ENCODE results near the gene ARHGAP26.

ARHGAP26 gene

GRCh38 chr5:142856269-142856782, 86.1 kb downstream of the ARHGAP26 start:
- DNase-seq = no peak

GRCh38 chr5:142857405-142857804, 87.2 kb downstream of the ARHGAP26 start:
- no peak for DNase-seq

GRCh38 chr5:142859037-142859436, 88.9 kb downstream of the ARHGAP26 start:
- no peak for DNase-seq

GRCh38 chr5:142860270-142860669, 90.1 kb downstream of the ARHGAP26 start:
- DNase-seq = no peak

- DNase-seq = no peak
These were observed 90.8 kb downstream of the ARHGAP26 start for GRCh38 chr5:142861011-142861410.

- DNase-seq = no peak
These were observed 92.4 kb downstream of the ARHGAP26 start for GRCh38 chr5:142862594-142862993.

- no peak for DNase-seq
These were observed 93.7 kb downstream of the ARHGAP26 start for GRCh38 chr5:142863856-142864255.

- no peak for DNase-seq
These were observed 94.4 kb downstream of the ARHGAP26 start for GRCh38 chr5:142864290-142865260.

- DNase-seq = no peak
These were observed 95.5 kb downstream of the ARHGAP26 start for GRCh38 chr5:142865631-142866030.

GRCh38 chr5:142866563-142867275, 96.5 kb downstream of the ARHGAP26 start:
- DNase-seq = no peak

- no peak for DNase-seq
These were observed 99.7 kb downstream of the ARHGAP26 start for GRCh38 chr5:142869886-142870285.

- no peak for DNase-seq
These were observed 100.6 kb downstream of the ARHGAP26 start for GRCh38 chr5:142870532-142871362.

- no peak for DNase-seq
These were observed 101.4 kb downstream of the ARHGAP26 start for GRCh38 chr5:142871363-142872193.

GRCh38 chr5:142872217-142872616, 102.0 kb downstream of the ARHGAP26 start:
- no peak for DNase-seq

GRCh38 chr5:142872795-142873194, 102.6 kb downstream of the ARHGAP26 start:
- DNase-seq = no peak

- no peak for DNase-seq
These were observed 103.7 kb downstream of the ARHGAP26 start for GRCh38 chr5:142873831-142874230.

- DNase-seq = no peak
These were observed 104.4 kb downstream of the ARHGAP26 start for GRCh38 chr5:142874540-142874939.

GRCh38 chr5:142875936-142876335, 105.8 kb downstream of the ARHGAP26 start:
- DNase-seq = no peak

GRCh38 chr5:142876817-142877216, 106.6 kb downstream of the ARHGAP26 start:
- DNase-seq = no peak

- no peak for DNase-seq
These were observed 107.9 kb downstream of the ARHGAP26 start for GRCh38 chr5:142878111-142878510.

GRCh38 chr5:142878638-142879037, 108.5 kb downstream of the ARHGAP26 start:
- no peak for DNase-seq

Measured in SIG-M5 (cell line).